ENCODE data around the gene IL3. TPM values are rescaled to one million over a fixed set of nuclear protein-coding genes. Genes with fewer than 3 reads are reported as not detected.

IL3 gene
- total and polyA plus RNA-seq, 9 donors: not detected

GRCh38 chr5:132082329-132083023 lies 22.0 kb downstream of the IL3 start:
- intact Hi-C loops (cut with DNase I): no loop called here
- no peak overlapping the region for H3K4me3 ChIP-seq
- H3K27me3 ChIP-seq: no peaks in the 10 kb centered on the region
- H3K36me3 ChIP-seq: no peaks in the 10 kb centered on the region
- H3K9me3 ChIP-seq: no peaks in the 10 kb centered on the region
- 82 to 94% (median 83%) methylated on average over 8 of the region's 8 CpGs for WGBS, 3 donors
- TF ChIP-seq EP300 (IDR thresholded peaks at IDR 0.05): no peak
- TF ChIP-seq POLR2A (IDR thresholded peaks at IDR 0.05): no peak
- TF ChIP-seq CTCF (IDR thresholded peaks at IDR 0.05): no peak
- no peak for DNase-seq
- no peak overlapping the region for H3K27ac ChIP-seq
- H3K4me1 ChIP-seq (ENCODE audit: insufficient read depth): no peaks in the 10 kb centered on the region

- WGBS, 3 donors: 76 to 82% (median 80%) methylated on average over 4 of the region's 4 CpGs
These were observed 22.7 kb downstream of the IL3 start for GRCh38 chr5:132083071-132083678.

GRCh38 chr5:132085686-132086085 lies 25.2 kb downstream of the IL3 start:
- TF ChIP-seq EP300 (IDR thresholded peaks at IDR 0.05) (no peak), POLR2A (IDR thresholded peaks at IDR 0.05) (no peak), CTCF (IDR thresholded peaks at IDR 0.05) (no peak)
- Histone ChIP-seq H3K36me3 (no peaks in the 10 kb centered on the region), H3K4me3 (no peak overlapping the region), H3K27me3 (no peaks in the 10 kb centered on the region), H3K27ac (no peak overlapping the region), H3K9me3 (no peaks in the 10 kb centered on the region), H3K4me1 (ENCODE audit: insufficient read depth) (no peaks in the 10 kb centered on the region)
- intact Hi-C loops (cut with DNase I): no loop called here
- WGBS, 3 donors: 56 to 78% (median 69%) methylated on average over 4 of the region's 4 CpGs
- peak in 1 of 5 donors; percentile 11 for DNase-seq

More at GRCh38 chr5:132083071-132083678, 22.7 kb downstream of the IL3 start:
- Histone ChIP-seq H3K27me3 (no peaks in the 10 kb centered on the region), H3K4me3 (no peak overlapping the region), H3K27ac (no peak overlapping the region), H3K9me3 (no peaks in the 10 kb centered on the region), H3K4me1 (ENCODE audit: insufficient read depth) (no peaks in the 10 kb centered on the region), H3K36me3 (no peaks in the 10 kb centered on the region)
- DNase-seq: peak in 1 of 5 donors; percentile 3
- intact Hi-C loops (cut with DNase I): no loop called here
- no peak for TF ChIP-seq EP300 (IDR thresholded peaks at IDR 0.05)
- TF ChIP-seq CTCF (IDR thresholded peaks at IDR 0.05): no peak

- Histone ChIP-seq H3K36me3 (no peaks in the 10 kb centered on the region), H3K4me3 (no peak overlapping the region), H3K9me3 (no peaks in the 10 kb centered on the region), H3K27me3 (no peaks in the 10 kb centered on the region), H3K4me1 (ENCODE audit: insufficient read depth) (no peaks in the 10 kb centered on the region), H3K27ac (no peak overlapping the region)
- intact Hi-C loops (cut with DNase I): no loop called here
- DNase-seq: peak in 2 of 5 donors; percentile 29
- no peak for TF ChIP-seq EP300 (IDR thresholded peaks at IDR 0.05)
- no peak for TF ChIP-seq POLR2A (IDR thresholded peaks at IDR 0.05)
- TF ChIP-seq CTCF (IDR thresholded peaks at IDR 0.05): no peak
- 44 to 51% (median 44%) methylated on average over 2 of the region's 2 CpGs for WGBS, 3 donors
These were observed 25.9 kb downstream of the IL3 start for GRCh38 chr5:132086277-132086794.
